Keratinocyte (primary cell): ENCODE measurements around the gene GSTA1.

Experiments used
- CTCF ChIP-seq, 3 experiments: IDR thresholded peaks in 1 of 3; conservative IDR thresholded peaks in 1 of 3; optimal IDR thresholded peaks in 1 of 3; 2 replicates in 2 of 3; 3 replicates in 1 of 3; pipeline versions ENCODE3 to v1.5.1; 2011; ENCODE audit warnings: low read length in 3 of 3, mild to moderate bottlenecking in 3 of 3, moderate library complexity in 2 of 3, control low read depth in 1 of 3, inconsistent platforms in 1 of 3; ENCODE audit not compliant: insufficient read depth in 2 of 3; ENCODE audit errors: extremely low read depth in 1 of 3
- EZH2 ChIP-seq: IDR thresholded peaks from one replicate; pipeline ENCODE4 v1.6.1; 2012; ENCODE audit warnings: inconsistent platforms, mild to moderate bottlenecking, low read length, moderate library complexity

- TF ChIP-seq CTCF (optimal IDR thresholded peaks at IDR 0.05 in 1 of 3, IDR thresholded peaks at IDR 0.05 in 1 of 3, conservative IDR thresholded peaks at IDR 0.05 in 1 of 3; ENCODE audit: extremely low read depth in 1 of 3, insufficient read depth in 2 of 3, low read length in 3 of 3) (no peak), EZH2 (no peak)
These were observed 61.7 kb downstream of the GSTA1 start for GRCh38 chr6:52741872-52742271.
